ENCODE results near the gene CHIC2.

Gene CHIC2

DNA sequence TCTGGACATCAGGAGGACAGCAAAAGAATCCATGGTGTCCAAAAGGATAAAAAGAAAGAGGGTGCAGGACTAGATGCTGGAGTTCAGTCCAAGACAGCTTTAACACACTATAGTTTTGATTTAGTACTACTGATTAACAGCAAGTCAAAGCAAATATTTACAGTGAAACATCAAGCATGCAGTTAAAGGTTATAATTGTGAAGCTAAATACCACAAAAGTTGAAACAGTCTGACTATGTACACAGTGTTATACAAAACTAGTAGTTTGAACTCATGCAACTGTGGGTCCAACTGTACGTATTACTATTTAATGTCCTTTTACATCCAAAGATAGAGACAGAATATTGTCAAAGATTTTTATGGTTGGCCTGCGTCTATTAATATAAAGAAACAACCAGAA, 57.6 kb downstream of the CHIC2 start:
- DNase-seq (ENCODE audit: low read depth), result no peak

DNA sequence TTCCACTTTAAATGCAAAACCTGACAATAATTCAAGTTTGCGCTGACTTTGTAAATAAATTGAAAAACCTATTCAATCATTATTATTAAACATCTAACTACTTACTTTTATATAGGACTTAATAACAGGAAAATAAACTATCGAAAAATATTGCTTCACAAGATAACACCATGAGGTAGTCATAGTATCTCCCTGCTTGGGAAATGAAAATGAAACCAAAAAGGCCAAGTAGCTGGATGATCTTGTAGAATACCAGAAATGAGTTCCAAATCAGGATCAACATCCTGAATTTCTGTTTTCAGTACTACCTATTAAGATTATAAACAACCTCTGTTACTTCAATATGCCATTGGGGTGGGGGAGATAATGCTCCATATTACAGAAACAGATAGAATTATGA, 58.9 kb downstream of the CHIC2 start:
- peak; percentile 11 for DNase-seq (ENCODE audit: low read depth)

DNA sequence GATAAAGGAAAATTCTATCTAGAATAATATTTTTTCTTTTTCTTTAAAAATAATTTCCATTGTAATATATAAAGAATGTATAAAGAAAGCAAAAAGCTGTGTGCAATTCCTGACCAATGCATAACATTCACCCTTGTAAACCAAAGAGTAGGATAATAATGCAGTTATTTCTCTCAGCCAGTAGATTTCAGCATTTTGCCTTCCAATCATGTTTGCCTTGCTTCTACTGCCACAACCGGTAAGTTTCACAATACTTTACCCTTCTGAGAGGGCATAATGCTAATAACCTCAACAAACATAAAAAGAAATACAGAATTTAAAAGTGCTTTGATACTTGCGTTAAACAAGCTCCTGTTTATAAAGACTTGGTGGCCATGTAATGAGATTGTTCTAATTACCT, 59.9 kb downstream of the CHIC2 start:
- peak; percentile 14 for DNase-seq (ENCODE audit: low read depth)

DNA sequence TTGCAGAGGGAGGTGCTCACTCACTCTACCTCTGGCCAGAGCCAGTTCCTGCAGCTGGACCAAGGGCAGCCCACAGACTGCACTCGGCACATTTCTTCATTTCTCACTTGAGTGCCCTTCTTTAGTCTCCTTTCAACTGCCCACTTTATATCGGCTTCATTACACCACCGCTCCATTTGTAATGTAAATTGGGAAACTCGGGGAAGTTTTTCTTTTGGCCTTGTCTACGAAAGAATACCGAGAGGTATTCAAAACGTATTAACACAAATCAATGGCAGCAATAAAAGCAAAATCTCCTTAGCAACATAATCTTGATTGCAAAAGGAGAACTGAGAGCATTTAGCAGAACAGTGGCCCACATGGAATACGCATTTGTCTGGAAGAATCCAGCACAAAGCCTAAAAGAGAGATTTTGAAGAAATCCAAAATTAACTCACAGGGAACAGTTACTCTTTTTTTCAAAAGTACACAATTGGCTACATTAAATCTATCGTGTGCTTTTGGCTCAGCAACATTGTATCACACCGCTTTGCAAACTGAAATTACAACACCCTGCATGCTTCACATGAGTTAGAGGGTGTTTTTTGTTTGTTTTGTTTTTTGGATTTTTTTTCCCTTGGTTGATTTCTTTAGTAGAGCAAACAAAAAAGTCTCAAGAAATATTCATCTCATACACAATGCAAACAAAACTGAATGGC, 62.6 kb downstream of the CHIC2 start:
- DNase-seq (ENCODE audit: low read depth), result no peak

DNA sequence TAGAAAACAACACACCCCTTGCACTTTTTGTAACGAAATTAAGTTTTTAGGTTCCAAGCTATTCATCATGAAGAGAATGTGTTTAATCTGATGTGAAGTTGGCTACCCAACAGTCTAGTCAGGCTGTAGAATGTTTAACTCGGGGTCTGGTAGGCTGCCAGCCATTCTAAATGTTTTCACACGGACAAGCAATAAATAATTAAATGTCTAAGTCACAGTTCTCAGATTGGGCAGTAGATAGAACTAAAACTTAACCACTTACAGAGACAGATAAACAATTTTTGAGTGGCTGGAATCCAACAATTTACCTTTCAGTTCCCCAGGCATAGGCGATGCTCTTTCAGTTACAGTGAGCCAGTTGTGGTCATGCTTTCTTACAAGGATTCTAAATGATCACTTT, 66.5 kb downstream of the CHIC2 start:
- DNase-seq (ENCODE audit: low read depth), result no peak

DNA sequence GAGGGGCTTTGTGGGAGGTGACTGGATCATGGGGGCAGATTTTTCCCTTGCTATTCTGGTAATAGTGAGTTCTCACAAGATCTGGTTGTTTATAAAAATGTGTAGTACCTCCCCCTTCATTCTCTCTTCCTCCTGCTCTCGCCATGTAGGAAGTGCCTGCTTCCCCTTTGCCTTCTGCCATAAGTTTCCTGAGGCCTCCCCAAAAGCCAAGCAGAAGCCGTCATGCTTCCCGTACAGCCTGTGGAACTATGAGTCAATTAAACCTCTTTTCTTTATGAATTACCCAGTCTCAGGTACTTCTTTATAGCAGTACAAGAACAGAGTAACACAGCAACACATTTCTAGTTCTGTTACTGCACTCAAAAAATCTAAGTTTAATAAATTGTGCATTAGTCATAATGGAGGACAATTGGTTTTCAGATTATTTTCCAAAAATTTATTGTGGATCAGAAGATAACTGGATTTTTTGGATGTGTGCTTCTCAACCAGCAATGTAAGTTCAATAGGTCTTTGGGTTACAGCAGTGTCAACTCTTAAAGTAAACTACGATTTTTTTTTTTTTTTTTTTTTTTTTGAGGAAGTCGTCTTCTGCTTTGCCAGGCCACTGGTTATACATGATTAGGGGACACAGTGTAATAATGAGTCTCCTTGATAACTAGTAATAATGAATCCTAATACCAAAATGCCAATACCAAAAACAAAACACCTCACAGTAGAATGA, 69.9 kb downstream of the CHIC2 start:
- no peak for DNase-seq (ENCODE audit: low read depth)

DNA sequence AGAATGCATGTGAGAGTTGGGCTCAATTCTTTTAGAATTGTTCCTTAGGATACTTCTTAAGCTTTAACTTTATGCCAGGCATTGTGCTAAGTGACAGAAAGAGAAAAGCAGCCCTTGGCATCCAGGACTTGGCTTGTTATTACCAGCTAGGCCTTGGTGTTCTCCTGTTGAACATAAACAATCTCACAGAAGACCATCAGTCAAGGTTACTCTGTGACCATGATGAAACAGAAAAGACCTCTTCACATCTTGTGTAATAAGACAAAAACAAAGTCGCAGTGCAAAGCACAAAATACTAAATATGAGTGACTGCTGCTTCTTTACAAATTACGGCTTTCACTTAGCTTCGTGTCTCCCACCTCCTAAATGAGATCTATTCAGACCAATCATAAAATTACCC, 71.6 kb downstream of the CHIC2 start:
- no peak for DNase-seq (ENCODE audit: low read depth)

DNA sequence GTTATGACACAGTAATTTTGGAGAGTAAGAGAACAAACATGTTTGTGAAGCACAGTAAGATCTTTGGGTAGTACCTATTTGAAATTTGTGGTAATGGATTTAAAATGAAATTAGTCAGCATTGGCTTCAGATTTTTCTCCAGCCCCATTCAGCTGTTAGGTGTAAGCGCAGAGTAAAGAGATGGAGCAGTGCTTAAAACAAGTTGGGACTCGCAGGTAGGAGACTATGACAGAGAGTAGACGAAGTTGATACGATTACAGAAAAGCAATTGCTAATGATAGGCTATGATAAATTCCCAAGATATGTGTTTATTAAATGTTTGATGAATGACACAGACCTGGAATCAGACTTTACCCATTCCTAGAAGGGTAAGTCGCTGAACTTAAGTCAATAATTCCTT, 72.6 kb downstream of the CHIC2 start:
- no peak for DNase-seq (ENCODE audit: low read depth)

DNA sequence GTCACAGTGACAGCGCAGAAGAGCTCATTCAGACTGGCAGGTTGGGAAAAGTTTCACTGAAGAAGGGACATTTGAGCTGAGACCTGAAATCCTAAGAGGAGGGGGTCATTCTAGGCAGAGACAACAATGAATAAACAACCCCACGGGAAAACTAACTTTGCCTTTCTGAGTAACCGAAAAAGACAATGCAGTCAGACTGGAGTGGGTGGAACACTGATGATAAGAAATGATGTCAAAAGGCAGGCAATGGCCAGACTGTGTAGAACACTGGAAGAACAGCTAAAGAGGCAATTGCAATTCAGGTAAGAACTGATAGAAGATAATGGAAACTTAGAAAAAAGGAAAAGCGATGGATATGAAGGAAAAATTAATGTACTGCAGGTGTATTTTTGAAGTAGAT, 73.8 kb downstream of the CHIC2 start:
- no peak for DNase-seq (ENCODE audit: low read depth)

DNA sequence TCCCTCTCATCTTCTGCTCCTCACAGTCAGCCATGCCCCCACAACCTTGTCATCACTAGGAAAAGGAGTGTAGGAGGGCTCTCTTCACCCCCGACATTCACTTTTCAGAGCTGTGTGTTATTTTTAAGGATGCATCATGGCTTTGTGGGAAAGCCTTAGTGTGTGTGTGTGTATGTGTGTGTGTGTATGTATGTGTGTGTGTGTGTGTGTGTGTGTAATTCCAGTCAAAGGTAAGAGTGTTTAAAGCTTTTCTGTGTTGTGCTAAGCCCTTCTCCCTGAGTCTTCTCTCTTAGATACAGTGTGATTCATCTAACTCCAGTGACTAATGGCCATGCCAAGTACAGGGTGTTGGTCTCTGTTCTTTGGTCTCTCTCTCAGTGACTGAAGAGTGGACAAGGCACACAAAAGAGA, 76.6 kb downstream of the CHIC2 start:
- peak; percentile 34 for DNase-seq (ENCODE audit: low read depth)

DNA sequence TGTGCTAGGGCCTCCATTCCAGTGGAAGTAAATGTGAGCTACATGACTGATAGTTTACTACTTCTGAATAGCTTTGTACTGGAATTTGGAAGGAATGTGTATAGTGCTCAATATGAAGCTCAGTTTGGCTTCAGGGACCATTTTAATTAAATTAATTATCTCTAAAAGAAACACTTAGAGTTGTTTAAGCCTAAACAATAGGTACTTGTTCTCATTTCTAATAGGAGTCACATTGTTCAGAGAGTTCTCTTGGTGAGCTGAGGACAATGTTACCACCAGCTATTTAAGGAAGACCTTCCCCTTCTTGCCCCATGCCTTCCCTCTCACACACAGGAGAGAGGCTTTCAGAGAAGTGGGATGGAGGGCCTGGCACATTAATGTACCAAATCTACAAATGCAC, 78.3 kb downstream of the CHIC2 start:
- DNase-seq (ENCODE audit: low read depth), result no peak

DNA sequence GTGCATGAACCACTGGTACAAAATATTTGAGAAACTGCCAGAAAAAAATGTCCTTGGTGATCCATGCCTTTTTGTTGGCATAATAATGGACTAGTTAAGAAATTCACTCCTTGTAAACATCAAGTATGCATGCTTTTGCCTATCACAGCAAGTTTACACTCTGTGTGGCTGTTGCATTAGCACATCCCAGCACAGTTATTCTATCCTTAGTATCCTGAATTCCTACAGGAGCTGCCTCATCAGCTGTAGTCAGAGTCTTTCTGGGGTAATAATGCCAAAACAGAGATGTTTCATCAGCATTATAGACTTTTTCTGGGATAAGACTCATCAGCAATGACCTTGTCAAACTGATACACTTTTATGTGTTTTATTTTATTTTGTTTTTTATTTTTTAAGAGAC, 82.8 kb downstream of the CHIC2 start:
- DNase-seq (ENCODE audit: low read depth), result peak; percentile 70

DNA sequence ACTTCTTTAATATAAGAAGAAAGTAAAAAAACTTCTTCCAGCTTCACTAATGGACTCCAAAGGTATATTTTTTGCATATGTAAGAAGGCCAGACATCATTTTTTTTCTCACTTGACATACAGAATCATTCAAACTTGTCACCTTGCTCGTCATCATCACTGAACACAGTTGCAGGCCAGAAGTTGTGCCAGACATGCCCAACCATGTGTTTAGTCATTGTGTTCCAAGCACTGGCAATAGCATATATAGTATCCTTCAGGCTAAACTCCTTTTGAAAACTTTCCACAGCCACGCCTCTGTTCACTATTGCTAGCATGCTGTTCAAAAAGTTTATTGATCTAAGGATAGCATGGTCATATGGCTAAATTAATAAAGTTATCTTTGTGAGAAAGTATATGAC, 83.3 kb downstream of the CHIC2 start:
- DNase-seq (ENCODE audit: low read depth), result no peak

DNA sequence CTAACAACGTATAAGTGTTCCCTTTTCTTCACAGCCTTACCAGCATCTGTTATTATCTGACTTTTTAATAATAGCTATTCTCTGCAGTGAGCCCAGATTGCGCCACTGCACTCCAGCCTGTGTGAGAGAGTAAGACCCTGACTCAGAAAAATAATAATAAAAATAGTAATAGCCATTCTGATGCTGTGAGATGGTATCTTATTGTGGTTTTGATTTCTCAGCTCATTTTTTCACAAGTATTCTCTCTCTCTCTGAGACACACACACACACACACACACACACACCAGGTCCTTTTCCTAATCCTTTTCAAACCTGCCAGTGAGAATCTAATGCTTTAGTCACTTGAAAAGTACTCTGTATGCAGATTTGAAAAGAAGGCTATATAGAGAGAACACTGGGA, 89.8 kb downstream of the CHIC2 start:
- no peak for DNase-seq (ENCODE audit: low read depth)

DNA sequence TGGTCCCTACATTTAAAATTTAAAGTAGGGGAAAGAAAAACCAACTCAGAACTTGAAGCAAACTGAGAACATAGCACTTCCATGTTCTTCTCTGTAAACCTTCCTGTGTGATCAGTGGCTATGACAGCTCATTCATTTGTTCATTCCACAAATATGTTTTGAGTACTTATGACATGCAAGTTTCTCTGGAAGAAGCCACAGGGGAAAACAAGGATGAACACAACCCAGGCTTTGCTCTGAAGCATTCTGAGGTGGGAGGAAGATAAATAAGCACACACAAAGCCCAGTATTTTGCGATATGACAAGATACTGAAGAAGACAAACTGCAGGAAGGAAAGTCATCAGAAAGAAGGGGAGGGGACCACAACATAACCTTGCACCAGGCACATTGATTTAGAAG, 96.4 kb downstream of the CHIC2 start:
- no peak for DNase-seq (ENCODE audit: low read depth)

DNA sequence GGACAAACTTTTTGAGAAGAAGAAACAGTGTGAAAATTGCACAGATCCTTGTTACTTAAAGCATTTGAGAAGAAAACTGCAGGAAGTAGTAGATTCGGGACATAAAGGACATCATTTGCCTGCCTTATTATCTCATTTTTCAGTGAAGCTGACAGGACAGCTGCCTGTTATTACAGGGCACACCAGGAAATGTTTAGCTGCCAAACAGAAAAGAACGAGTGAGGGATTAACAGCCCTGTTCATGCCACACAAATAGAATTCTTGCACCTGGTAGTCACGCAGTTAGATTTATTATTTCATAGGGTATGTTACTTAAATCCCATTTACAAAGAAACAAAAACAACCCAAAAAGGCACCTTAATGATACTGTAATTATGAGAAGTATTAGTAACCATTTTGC, 100.6 kb downstream of the CHIC2 start:
- DNase-seq (ENCODE audit: low read depth), result no peak

DNA sequence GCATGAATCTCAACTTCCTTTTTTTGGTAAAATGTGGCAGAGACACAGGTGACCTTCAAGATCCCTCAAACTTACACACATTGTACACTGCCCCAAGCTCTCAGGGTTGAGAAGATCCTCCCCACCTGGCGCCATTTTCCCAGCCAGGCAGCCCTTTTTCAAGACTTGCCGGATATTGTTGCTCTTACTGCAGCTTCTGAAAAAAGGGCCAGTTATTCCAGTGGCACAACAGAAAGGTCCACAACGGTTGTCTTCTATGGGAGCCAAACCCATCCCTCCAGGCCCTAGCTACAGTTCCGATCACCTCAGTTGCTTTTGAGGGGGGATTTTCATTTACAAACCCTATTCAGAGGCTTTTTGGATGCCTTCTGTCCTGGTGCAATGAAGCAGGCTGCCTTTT, 101.1 kb downstream of the CHIC2 start:
- no peak for DNase-seq (ENCODE audit: low read depth)

DNA sequence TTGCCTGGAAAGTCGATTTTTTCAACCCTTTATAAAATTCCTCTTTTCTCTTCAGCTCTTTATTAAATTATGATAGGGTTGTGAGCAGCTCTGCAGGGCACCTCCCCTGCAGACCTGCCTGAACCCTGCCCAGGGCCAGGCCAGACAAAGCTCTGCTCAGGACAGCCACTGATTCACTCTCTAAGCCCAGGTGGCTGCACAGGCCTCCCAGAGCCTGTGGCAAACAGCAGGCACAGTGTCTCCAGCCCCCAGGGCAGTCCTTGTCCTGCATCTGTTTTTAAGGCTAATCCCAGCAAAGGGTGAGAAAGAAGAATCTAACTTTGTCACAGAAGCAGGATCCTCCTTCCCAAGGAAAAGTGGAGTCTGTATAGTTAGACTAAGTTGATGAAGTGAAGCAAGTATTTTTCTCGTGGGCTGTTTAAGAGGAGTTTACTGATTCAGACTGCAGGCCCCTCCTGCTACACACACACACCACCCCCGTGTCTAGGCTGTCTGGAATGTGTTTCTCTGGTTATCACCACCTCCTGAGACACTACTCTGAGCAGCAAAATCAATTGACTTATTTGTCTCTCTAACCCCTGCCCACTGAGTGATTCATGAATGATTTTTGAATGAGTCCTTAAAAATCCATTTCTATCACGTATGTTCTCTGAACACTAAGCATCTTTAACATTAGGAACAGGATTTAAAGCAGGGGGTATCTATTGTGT, 101.7 kb downstream of the CHIC2 start:
- peak; percentile 12 for DNase-seq (ENCODE audit: low read depth)

DNA sequence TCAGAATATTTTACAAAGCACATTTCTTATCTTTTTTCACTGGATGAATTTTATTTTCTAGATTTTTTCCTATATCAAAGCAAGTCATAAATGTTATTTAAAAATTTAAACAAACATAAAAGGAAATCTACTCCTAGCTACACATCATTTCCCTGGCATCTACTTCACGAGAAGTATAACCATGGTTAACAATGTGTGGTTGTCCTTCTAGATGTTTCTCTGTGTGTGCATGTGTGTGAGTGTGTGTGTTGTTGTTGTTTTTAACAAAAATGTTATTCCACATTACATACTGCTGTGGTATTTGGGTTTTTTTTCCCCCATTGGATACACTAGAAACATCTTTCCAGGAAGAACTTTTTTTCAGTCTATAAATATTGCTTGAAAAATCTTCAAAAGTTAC, 103.1 kb downstream of the CHIC2 start:
- no peak for DNase-seq (ENCODE audit: low read depth)

DNA sequence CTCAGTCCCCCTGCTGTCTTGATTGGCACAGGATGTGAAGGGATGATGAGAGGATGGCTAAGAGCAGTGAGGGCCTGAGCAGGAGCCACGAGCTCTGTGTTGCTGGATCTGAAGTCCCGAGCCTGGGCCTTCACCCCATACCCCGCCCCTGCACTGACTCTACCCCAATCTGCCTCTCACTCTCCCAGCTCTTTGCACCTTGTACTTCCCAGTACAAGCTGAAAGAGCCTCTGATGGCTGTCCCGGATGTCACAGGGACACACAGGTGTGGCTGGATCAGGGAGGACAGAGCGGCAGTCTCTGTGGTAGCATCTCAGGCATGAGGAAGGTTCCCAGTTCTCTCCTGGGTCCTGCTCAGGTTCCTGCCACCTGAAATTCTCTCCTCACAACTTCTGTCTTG, 103.6 kb downstream of the CHIC2 start:
- no peak for DNase-seq (ENCODE audit: low read depth)
